SK-N-SH treated with all-trans-retinoic acid at 6 μM for 48 hours (cell line): ENCODE data around the gene NRXN3.
A peak's percentile ranks its signal among the peaks of the same experiment; 100 is the strongest.

Experiments
- ATAC-seq: fragments of 200-7000 bp; cut with Tn5 transposase; 3 replicates; pipeline ENCODE4 v1.9.1; 2020; ENCODE audit warnings: mild to moderate bottlenecking, moderate library complexity
- ARNTL ChIP-seq: fragments of 450-650 bp; formaldehyde crosslinking; IDR thresholded peaks from 2 replicates; pipeline ENCODE4 v1.5.0; 2020; ENCODE audit warnings: low read depth, mild to moderate bottlenecking, moderate library complexity, borderline replicate concordance
- BACH2 ChIP-seq: fragments of 250-450 bp; sonication (Bioruptor Pico); IDR thresholded peaks from 2 replicates; pipeline ENCODE4 v1.9.0; 2021; ENCODE audit warnings: mild to moderate bottlenecking, borderline replicate concordance
- CSDC2 ChIP-seq: fragments of 250-450 bp; sonication (Bioruptor Pico); IDR thresholded peaks from 2 replicates; pipeline ENCODE4 v1.5.0; 2020; ENCODE audit warnings: mild to moderate bottlenecking, moderate library complexity
- ESRRG ChIP-seq: fragments of 250-450 bp; sonication (Bioruptor Pico); IDR thresholded peaks from 2 replicates; pipeline ENCODE4 v1.6.1; 2021; ENCODE audit warnings: mild to moderate bottlenecking
- GLIS3 ChIP-seq: fragments of 250-450 bp; sonication (Bioruptor Pico); IDR thresholded peaks from 2 replicates; pipeline ENCODE4 v1.5.0; 2020; ENCODE audit warnings: mild to moderate bottlenecking, moderate library complexity
- ISL1 ChIP-seq: fragments of 250-450 bp; sonication (Bioruptor Pico); IDR thresholded peaks from 2 replicates; pipeline ENCODE4 v2.1.2; 2022; ENCODE audit warnings: mild to moderate bottlenecking, moderate library complexity
- OSR1 ChIP-seq: fragments of 250-450 bp; sonication (Bioruptor Pico); IDR thresholded peaks from 2 replicates; pipeline ENCODE4 v1.8.0; 2022; ENCODE audit warnings: moderate library complexity, mild to moderate bottlenecking, inconsistent platforms
- PPARA ChIP-seq: fragments of 250-450 bp; sonication (Bioruptor Pico); IDR thresholded peaks from 2 replicates; pipeline ENCODE4 v1.5.0; 2020; ENCODE audit warnings: mild to moderate bottlenecking, borderline replicate concordance
- RARB ChIP-seq: fragments of 250-450 bp; sonication (Bioruptor Pico); IDR thresholded peaks from 2 replicates; pipeline ENCODE4 v1.8.0; 2021; ENCODE audit warnings: mild to moderate bottlenecking, moderate library complexity
- SNAI2 ChIP-seq: fragments of 250-450 bp; sonication (Bioruptor Pico); IDR thresholded peaks from 2 replicates; pipeline ENCODE4 v1.5.0; 2020; ENCODE audit warnings: mild to moderate bottlenecking, moderate library complexity
- TCF4 ChIP-seq: fragments of 250-450 bp; sonication (Bioruptor Pico); IDR thresholded peaks from 2 replicates; pipeline ENCODE4 v1.8.0; 2021; ENCODE audit warnings: mild to moderate bottlenecking, moderate library complexity, borderline replicate concordance
- TOX ChIP-seq: fragments of 250-450 bp; sonication (Bioruptor Pico); IDR thresholded peaks from 2 replicates; pipeline ENCODE4 v1.8.0; 2021; ENCODE audit warnings: mild to moderate bottlenecking, moderate library complexity, borderline replicate concordance
- ZC3H10 ChIP-seq: fragments of 250-450 bp; sonication (Bioruptor Pico); IDR thresholded peaks from 2 replicates; pipeline ENCODE4 v1.5.1; 2021; ENCODE audit warnings: mild to moderate bottlenecking, moderate library complexity
- ZFP3 ChIP-seq: fragments of 250-450 bp; sonication (Bioruptor Pico); IDR thresholded peaks from 2 replicates; pipeline ENCODE4 v1.5.0; 2020; ENCODE audit warnings: mild to moderate bottlenecking, moderate library complexity
- ZFP30 ChIP-seq: fragments of 450-650 bp; formaldehyde crosslinking; IDR thresholded peaks from 2 replicates; pipeline ENCODE4 v1.5.0; 2022; ENCODE audit warnings: mild to moderate bottlenecking, moderate library complexity
- ZNF565 ChIP-seq: fragments of 450-650 bp; formaldehyde crosslinking; conservative IDR thresholded peaks from 2 replicates; pipeline ENCODE4 v1.5.0; 2020; ENCODE audit warnings: low read depth, mild to moderate bottlenecking, moderate library complexity
- ZNF70 ChIP-seq: fragments of 450-650 bp; formaldehyde crosslinking; IDR thresholded peaks from 2 replicates; pipeline ENCODE4 v1.5.0; 2020; ENCODE audit warnings: mild to moderate bottlenecking, moderate library complexity
- ZNF8 ChIP-seq: fragments of 450-650 bp; formaldehyde crosslinking; IDR thresholded peaks from 2 replicates; pipeline ENCODE4 v1.5.0; 2020; ENCODE audit warnings: mild to moderate bottlenecking, moderate library complexity
- TF ChIP-seq, protein P1 (sequence below): fragments of 250-450 bp; sonication (Bioruptor Pico); IDR thresholded peaks from 2 replicates; pipeline ENCODE4 v1.8.0; 2020; ENCODE audit warnings: mild to moderate bottlenecking, moderate library complexity, borderline replicate concordance
- TF ChIP-seq, protein P2 (sequence below): fragments of 250-450 bp; sonication (Bioruptor Pico); IDR thresholded peaks from 2 replicates; pipeline ENCODE4 v1.5.1; 2020; ENCODE audit warnings: low read depth, mild to moderate bottlenecking, moderate library complexity
- TF ChIP-seq, protein P3 (sequence below): fragments of 250-450 bp; sonication (Bioruptor Pico); IDR thresholded peaks from 2 replicates; pipeline ENCODE4 v1.8.0; 2021; ENCODE audit warnings: low read depth, mild to moderate bottlenecking, moderate library complexity, borderline replicate concordance
- TF ChIP-seq, protein P4 (sequence below): fragments of 250-450 bp; sonication (Bioruptor Pico); IDR thresholded peaks from 2 replicates; pipeline ENCODE4 v1.5.0; 2020; ENCODE audit warnings: mild to moderate bottlenecking, moderate library complexity

The NRXN3 gene

DNA sequence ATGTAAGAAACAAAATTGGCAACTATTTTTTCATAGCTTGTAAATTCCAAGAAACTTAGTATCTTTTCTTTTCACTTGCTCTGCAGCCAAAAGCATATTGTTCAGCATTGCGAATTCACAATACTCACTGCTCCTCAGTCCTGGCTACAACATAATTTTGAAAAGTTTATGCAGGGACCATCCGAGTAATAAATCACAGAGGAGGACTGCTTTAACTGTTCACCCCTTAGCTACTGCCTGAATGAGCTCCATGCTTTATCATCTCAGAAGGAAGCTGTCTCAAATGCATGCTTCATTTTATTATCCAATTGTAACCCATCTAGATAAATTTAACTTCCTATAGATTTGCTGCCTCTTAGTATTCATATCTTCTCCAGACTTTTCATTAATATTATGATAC lies 1213.3 kb downstream of the NRXN3 start (continued):
- TF ChIP-seq, protein P1, sequence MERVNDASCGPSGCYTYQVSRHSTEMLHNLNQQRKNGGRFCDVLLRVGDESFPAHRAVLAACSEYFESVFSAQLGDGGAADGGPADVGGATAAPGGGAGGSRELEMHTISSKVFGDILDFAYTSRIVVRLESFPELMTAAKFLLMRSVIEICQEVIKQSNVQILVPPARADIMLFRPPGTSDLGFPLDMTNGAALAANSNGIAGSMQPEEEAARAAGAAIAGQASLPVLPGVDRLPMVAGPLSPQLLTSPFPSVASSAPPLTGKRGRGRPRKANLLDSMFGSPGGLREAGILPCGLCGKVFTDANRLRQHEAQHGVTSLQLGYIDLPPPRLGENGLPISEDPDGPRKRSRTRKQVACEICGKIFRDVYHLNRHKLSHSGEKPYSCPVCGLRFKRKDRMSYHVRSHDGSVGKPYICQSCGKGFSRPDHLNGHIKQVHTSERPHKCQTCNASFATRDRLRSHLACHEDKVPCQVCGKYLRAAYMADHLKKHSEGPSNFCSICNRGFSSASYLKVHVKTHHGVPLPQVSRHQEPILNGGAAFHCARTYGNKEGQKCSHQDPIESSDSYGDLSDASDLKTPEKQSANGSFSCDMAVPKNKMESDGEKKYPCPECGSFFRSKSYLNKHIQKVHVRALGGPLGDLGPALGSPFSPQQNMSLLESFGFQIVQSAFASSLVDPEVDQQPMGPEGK (CRISPR knock-in tag), result no peak
- no peak for TF ChIP-seq CSDC2 (CRISPR knock-in tag)
- TF ChIP-seq, protein P2, sequence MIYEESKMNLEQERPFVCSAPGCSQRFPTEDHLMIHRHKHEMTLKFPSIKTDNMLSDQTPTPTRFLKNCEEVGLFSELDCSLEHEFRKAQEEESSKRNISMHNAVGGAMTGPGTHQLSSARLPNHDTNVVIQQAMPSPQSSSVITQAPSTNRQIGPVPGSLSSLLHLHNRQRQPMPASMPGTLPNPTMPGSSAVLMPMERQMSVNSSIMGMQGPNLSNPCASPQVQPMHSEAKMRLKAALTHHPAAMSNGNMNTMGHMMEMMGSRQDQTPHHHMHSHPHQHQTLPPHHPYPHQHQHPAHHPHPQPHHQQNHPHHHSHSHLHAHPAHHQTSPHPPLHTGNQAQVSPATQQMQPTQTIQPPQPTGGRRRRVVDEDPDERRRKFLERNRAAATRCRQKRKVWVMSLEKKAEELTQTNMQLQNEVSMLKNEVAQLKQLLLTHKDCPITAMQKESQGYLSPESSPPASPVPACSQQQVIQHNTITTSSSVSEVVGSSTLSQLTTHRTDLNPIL, result no peak

DNA sequence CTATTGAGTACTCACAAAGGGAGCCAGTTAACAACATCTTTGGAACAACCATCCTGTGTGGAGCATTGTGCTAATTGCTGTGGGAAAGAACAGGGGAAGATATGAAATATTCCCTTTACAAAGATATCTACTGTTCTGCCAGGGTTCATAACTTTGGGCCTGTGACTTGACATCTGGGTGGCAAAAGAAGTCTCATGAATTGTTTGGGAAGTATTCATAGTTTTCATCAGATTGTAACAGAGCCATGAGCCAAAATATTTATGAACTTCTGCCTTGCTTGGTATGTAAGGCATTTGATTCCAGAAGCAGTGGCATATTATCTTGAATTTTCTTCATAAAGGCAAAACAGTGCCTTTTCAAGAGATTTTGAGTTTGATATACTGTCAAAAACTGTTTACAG lies 1224.9 kb downstream of the NRXN3 start:
- peak; percentile 87 for ATAC-seq
- TF ChIP-seq ZNF8 (CRISPR knock-in tag), result no peak
- TF ChIP-seq CSDC2 (CRISPR knock-in tag), result no peak
- TF ChIP-seq ZFP30 (CRISPR knock-in tag), result no peak
- TF ChIP-seq TOX (CRISPR knock-in tag), result no peak
- 0 out of 2 replicates have a peak, but pooled peaks have one; percentile 25 for TF ChIP-seq ISL1 (CRISPR knock-in tag)

DNA sequence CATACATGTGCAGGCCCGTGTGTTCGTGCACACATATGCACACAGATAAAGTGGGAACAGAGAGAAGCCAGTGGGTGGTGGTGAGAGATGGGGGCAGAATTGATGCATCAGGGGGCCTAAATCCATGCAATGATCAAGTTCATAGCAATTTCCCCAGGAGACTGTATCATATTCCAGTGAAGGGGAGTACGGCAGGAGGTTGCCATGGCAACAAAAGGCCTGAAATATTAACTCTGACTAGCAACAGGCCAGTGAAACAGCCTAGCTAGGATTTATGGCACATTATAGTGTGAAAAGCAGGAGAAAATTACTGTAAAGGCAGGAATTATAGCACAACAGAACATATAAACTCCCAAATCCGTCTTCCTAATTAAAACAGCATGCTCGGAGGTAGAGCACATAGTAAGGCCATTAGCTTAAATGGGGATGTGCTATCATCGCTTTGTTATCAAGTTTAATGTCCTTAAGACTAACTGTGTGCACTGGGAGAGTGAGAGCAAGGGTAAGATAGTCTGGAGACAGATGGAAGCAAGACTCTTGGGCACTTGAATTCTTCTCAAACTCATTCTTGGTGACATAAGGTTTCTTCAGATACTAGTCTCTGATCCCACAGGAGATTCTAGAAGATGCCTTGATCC lies 1234.8 kb downstream of the NRXN3 start:
- ATAC-seq, result peak; percentile 87
- no peak for TF ChIP-seq TCF4 (CRISPR knock-in tag)
- TF ChIP-seq PPARA, result no peak

DNA sequence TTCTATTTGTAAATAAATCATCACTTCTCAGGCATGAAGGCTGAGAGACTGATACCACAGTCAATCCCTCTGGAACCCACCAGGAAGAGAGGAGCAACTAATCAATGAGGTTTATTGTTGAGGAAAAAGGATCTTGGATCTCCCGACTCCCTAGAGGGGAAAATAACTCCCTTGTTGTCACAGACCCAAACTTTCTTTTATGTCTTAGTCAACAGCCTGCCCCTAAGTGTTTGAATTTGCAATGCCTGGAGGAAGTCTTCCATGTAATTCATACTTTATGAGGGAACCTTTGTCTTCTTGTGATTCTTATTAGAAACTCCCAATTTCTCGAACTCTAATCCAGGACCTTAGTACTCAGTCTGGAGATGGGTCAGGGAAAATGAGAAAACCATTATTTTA lies 1235.3 kb downstream of the NRXN3 start:
- TF ChIP-seq CSDC2 (CRISPR knock-in tag), result no peak
- no peak for TF ChIP-seq ZNF70 (CRISPR knock-in tag)
- TF ChIP-seq RARB (CRISPR knock-in tag), result no peak
- no peak for TF ChIP-seq SNAI2 (CRISPR knock-in tag)
- no peak for TF ChIP-seq BACH2 (CRISPR knock-in tag)
- TF ChIP-seq OSR1, result no peak
- TF ChIP-seq ESRRG, result no peak
- TF ChIP-seq ISL1 (CRISPR knock-in tag), result no peak
- TF ChIP-seq ZNF8 (CRISPR knock-in tag), result no peak
- no peak for TF ChIP-seq ZFP3 (CRISPR knock-in tag)
- no peak for TF ChIP-seq ZFP30 (CRISPR knock-in tag)
- TF ChIP-seq, protein P1 (CRISPR knock-in tag), result no peak
- no peak for ATAC-seq

DNA sequence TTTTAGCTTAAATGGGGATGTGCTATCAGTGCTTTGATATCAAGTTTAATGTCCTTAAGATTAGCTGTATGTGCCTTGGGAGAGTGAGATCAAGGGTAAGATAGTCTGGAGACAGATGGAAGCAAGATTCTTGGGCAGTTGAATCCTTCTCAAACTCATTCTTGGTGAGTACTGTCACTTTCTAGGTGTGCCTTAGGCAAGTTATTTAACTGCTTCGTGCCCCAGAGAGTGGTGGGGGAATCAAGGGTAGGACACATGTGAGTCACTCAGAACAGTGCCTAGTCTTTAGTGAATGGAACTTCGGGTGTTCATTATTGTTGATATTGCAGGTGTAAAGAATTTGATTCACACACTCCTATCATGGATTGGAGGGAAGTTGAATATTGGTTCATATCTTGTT lies 1237.4 kb downstream of the NRXN3 start:
- ATAC-seq, result no peak
- TF ChIP-seq TOX (CRISPR knock-in tag), result no peak
- no peak for TF ChIP-seq CSDC2 (CRISPR knock-in tag)
- no peak for TF ChIP-seq PPARA
- TF ChIP-seq RARB (CRISPR knock-in tag), result no peak
- TF ChIP-seq, protein P3, sequence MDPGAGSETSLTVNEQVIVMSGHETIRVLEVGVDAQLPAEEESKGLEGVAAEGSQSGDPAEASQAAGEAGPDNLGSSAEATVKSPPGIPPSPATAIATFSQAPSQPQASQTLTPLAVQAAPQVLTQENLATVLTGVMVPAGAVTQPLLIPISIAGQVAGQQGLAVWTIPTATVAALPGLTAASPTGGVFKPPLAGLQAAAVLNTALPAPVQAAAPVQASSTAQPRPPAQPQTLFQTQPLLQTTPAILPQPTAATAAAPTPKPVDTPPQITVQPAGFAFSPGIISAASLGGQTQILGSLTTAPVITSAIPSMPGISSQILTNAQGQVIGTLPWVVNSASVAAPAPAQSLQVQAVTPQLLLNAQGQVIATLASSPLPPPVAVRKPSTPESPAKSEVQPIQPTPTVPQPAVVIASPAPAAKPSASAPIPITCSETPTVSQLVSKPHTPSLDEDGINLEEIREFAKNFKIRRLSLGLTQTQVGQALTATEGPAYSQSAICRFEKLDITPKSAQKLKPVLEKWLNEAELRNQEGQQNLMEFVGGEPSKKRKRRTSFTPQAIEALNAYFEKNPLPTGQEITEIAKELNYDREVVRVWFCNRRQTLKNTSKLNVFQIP (CRISPR knock-in tag), result no peak
- no peak for TF ChIP-seq GLIS3 (CRISPR knock-in tag)
- TF ChIP-seq ARNTL (CRISPR knock-in tag), result no peak
- TF ChIP-seq, protein P4, sequence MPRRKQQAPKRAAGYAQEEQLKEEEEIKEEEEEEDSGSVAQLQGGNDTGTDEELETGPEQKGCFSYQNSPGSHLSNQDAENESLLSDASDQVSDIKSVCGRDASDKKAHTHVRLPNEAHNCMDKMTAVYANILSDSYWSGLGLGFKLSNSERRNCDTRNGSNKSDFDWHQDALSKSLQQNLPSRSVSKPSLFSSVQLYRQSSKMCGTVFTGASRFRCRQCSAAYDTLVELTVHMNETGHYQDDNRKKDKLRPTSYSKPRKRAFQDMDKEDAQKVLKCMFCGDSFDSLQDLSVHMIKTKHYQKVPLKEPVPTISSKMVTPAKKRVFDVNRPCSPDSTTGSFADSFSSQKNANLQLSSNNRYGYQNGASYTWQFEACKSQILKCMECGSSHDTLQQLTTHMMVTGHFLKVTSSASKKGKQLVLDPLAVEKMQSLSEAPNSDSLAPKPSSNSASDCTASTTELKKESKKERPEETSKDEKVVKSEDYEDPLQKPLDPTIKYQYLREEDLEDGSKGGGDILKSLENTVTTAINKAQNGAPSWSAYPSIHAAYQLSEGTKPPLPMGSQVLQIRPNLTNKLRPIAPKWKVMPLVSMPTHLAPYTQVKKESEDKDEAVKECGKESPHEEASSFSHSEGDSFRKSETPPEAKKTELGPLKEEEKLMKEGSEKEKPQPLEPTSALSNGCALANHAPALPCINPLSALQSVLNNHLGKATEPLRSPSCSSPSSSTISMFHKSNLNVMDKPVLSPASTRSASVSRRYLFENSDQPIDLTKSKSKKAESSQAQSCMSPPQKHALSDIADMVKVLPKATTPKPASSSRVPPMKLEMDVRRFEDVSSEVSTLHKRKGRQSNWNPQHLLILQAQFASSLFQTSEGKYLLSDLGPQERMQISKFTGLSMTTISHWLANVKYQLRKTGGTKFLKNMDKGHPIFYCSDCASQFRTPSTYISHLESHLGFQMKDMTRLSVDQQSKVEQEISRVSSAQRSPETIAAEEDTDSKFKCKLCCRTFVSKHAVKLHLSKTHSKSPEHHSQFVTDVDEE, result no peak
- TF ChIP-seq, protein P2, result no peak
- no peak for TF ChIP-seq ZC3H10 (CRISPR knock-in tag)
- TF ChIP-seq BACH2 (CRISPR knock-in tag), result no peak
- no peak for TF ChIP-seq ZNF8 (CRISPR knock-in tag)
- TF ChIP-seq OSR1, result no peak
- TF ChIP-seq ZNF565 (CRISPR knock-in tag), result no peak
